Body of pancreas (tissue), 4 donors: ENCODE results near the gene PDCD1LG2.

Source experiments
- CTCF ChIP-seq, 7 experiments: fragments of 450-650 bp in 4 of 7; fragments of 200-600 bp in 3 of 7; sonication (generic) in 3 of 7; IDR thresholded peaks; one replicate each; pipeline ENCODE4 v1.5.1; 2016 to 2019; ENCODE audit warnings: antibody characterized with exemption in 7 of 7
- POLR2A ChIP-seq, 3 donors: fragments of 450-650 bp; IDR thresholded peaks; one replicate each; pipeline ENCODE4 v1.6.1; 2016; ENCODE audit warnings: antibody characterized with exemption in 3 of 3, mild to moderate bottlenecking in 2 of 3

GRCh38 chr9:5608298-5609225 lies 98.2 kb downstream of the PDCD1LG2 start:
- TF ChIP-seq CTCF (IDR thresholded peaks at IDR 0.05) (peak in 1 of 7 experiments; percentile 15), POLR2A (IDR thresholded peaks at IDR 0.05) (no peak)
